IPS-20b (cell line): ENCODE results near the gene CD177.
"Not testable (repeated sequence)": the region's sequence is repeated elsewhere in the genome, so short reads cannot be mapped to it uniquely, and the experiment has no call there.

Source experiments
- H3K27ac ChIP-seq: one replicate; pipeline ENCODE4 v1.5.1; 2013; ENCODE audit warnings: low read length
- H3K27me3 ChIP-seq: 2 replicates; pipeline ENCODE4 v1.6.1; 2013; ENCODE audit warnings: mild to moderate bottlenecking, low read length, inconsistent platforms; ENCODE audit not compliant: insufficient read depth
- H3K36me3 ChIP-seq: 2 replicates; pipeline ENCODE4 v1.6.1; 2013; ENCODE audit warnings: low read depth, mild to moderate bottlenecking, inconsistent platforms, low read length, moderate library complexity; ENCODE audit not compliant: insufficient read depth
- H3K4me1 ChIP-seq: 2 replicates; pipeline ENCODE4 v1.6.1; 2013; ENCODE audit warnings: mild to moderate bottlenecking, control low read depth, inconsistent platforms, low read length, moderate library complexity; ENCODE audit not compliant: insufficient read depth
- H3K4me3 ChIP-seq: 2 replicates; pipeline ENCODE4 v1.5.1; 2013; ENCODE audit warnings: mild to moderate bottlenecking, low read length, inconsistent platforms
- H3K9ac ChIP-seq: 2 replicates; pipeline ENCODE4 v1.6.1; 2013; ENCODE audit warnings: low read depth, mild to moderate bottlenecking, inconsistent platforms, low read length, moderate library complexity
- H3K9me3 ChIP-seq: 2 replicates; pipeline ENCODE4 v1.6.1; 2013; ENCODE audit warnings: mild to moderate bottlenecking, low read depth, low read length, inconsistent platforms; ENCODE audit not compliant: insufficient read depth

The CD177 gene

DNA sequence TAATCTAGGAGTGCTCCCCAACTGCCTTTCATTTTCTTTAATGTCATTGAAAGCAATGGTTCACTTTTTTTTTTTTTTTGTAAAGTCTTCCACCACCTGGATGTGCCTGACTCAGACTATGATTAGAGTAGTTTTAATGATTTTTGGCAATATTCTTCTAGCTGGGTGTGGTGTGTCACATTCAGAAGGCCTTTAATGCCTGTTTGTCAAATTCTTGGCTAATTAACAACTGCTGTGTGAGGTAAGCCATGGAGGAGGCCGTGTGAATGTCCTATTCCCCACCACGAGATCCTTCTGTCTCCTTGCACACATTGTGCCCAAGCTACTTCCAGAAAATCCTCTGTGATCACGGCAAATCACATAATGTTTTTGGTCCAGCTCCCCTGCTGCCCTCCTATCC lies 30.3 kb downstream of the CD177 start:
- not testable (repeated sequence) for H3K27ac ChIP-seq, H3K4me3 ChIP-seq, H3K9ac ChIP-seq, H3K4me1 ChIP-seq, H3K36me3 ChIP-seq, H3K9me3 ChIP-seq, H3K27me3 ChIP-seq

DNA sequence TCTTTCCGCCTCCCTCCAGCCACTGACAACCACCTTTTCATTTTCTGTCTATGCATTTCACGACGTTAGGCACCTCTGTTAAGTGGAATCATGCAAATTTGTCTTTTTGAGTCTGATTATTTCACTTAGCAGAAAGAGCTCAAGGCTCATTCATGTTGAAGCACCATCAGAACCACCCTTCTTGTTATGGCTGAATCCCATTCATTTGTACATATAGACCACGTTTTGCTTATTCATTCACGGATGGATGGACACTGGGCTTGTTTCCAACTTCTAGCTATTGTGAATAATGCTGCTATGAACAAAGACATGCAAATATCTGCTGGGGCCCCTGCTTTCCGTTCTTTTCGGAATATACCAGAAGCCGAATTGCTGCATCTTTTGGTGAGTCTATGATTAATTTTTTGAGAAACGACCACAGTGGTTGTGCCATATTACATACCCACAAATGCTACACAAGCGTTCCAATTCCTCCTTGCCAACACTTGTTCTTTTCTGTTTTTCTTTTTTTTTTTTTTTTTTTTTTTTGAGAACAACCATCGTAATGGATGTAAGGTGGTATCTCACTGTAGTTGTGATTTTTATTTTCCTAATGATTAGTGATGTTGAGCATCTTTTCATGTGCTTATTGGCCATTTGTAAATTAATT lies 37.5 kb downstream of the CD177 start:
- H3K4me3 ChIP-seq, H3K4me1 ChIP-seq, H3K9ac ChIP-seq, H3K36me3 ChIP-seq, H3K27ac ChIP-seq, H3K9me3 ChIP-seq, H3K27me3 ChIP-seq: not testable (repeated sequence)

DNA sequence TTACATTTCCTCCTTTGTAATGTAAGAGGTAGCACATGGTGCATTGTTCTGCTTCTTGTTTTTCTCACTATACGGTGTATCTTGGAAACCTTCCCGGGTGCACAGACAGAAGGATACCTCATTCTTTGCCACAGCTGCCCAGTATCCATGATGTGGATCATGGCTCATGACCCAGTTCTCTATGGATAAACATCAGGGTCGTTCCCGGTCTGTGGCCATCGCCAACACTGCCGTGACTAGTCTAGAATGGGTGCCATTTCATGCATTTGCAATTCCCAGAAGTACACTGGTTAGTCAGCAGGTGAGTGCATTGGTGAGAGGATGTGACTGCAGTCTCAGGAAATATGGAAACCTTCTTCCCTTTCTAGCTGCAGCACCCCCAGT lies 38.1 kb downstream of the CD177 start:
- not testable (repeated sequence) for H3K27ac ChIP-seq, H3K9me3 ChIP-seq, H3K4me1 ChIP-seq, H3K27me3 ChIP-seq, H3K4me3 ChIP-seq, H3K36me3 ChIP-seq, H3K9ac ChIP-seq

DNA sequence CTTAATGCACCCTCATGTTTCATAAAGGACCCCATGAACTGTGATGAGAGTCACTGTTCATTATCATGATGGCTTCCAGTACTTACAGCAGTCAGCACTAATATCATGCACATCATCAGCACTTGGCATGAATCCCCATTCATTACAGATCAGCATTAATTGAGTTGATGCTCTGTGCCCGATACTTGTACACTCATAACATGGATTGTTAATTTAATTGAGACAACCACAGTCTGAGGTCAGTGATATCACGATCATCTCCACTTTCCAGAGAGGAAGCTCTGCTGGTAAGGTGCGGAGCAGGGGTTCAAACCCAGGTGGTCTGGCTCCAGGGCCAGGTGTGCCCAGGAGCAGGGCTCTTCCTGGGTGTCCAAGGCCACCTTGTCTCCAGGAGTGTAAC lies 40.0 kb downstream of the CD177 start:
- not testable (repeated sequence) for H3K27ac ChIP-seq, H3K4me1 ChIP-seq, H3K36me3 ChIP-seq, H3K27me3 ChIP-seq, H3K9me3 ChIP-seq, H3K9ac ChIP-seq, H3K4me3 ChIP-seq

DNA sequence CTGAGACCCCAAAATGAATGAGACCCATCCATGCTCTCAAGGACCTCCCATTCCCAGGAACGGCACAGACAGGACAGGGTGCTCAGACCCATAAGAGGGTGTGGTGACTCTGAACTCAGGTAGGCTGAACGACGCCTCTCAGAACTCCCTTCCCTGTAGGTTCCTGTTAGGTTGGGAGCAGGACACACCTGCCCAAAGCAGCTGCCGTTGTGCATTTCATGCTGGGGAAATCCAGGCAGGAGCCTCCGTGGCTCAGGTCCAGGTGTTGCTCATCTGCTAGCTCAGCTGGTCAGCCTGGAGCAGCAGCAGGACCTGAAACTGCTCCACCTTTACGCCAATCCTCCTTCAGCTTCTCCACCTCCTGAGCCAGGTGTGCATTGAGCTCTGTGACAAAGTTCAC lies 42.1 kb downstream of the CD177 start:
- no peaks in the 10 kb centered on the region for H3K9me3 ChIP-seq
- no peak overlapping the region for H3K9ac ChIP-seq
- no peak overlapping the region for H3K27ac ChIP-seq
- H3K4me3 ChIP-seq = no peak overlapping the region
- no peaks in the 10 kb centered on the region for H3K36me3 ChIP-seq
- H3K4me1 ChIP-seq = no peaks in the 10 kb centered on the region
- H3K27me3 ChIP-seq = no peaks in the 10 kb centered on the region

DNA sequence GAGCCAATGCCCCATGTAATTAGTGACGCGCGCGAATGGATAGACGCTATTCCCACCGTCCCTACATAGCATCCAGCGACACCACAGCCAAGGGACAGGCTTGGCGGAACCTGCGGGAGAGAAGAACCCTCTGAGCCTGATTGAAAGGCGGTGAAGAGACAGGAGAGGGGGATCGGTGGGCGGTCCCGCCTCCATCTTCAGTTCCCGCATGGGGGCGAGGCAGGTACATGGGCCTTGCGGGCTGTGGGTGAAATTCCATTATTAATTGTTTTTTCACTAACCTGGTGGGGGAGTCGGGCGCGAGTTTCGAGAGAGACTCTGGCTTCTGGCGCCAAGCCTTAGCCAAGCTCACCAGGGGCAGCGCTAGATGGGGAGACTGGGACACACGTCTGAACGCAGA lies 52.8 kb downstream of the CD177 start:
- Histone ChIP-seq H3K4me1 (no peaks in the 10 kb centered on the region; the same call in 1 of the 2 replicates), H3K9me3 (no peaks in the 10 kb centered on the region), H3K27me3 (no peaks in the 10 kb centered on the region), H3K4me3 (no peak overlapping the region), H3K9ac (no peak overlapping the region), H3K36me3 (no peaks in the 10 kb centered on the region), H3K27ac (no peak overlapping the region)

DNA sequence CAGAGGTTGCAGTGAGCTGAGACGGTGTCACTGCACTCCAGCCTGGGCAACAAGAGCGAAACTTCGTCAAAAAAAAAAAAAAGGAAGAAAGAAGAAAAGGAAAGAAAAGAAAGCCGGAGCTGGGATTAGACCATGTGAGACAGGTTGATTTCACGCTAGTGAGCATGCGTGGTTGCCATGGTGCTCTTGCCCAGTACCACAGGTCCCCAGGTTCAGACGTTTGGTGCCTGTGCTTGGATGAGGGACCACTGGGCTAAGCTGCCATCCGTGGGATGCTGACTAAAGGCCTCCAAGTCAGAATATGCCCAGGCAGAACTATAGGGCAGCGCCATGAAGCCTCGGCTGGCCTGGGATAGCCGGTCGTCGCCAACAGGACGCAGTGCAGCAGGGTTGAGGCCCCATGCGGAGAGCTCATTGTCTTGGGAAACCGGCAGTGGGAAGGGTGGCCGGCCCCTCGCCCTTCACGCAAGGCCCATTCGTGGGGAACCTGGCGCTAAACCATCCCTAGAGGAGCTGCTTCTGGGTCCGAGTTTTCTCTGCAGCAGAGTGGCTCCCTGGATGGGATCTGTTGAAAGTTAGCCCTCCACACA lies 54.0 kb downstream of the CD177 start:
- H3K36me3 ChIP-seq = no peaks in the 10 kb centered on the region
- H3K27ac ChIP-seq = no peak overlapping the region
- H3K27me3 ChIP-seq = no peaks in the 10 kb centered on the region
- no peak overlapping the region for H3K9ac ChIP-seq
- no peak overlapping the region for H3K4me3 ChIP-seq
- no peaks in the 10 kb centered on the region; the same call in 1 of the 2 replicates for H3K4me1 ChIP-seq
- H3K9me3 ChIP-seq = no peaks in the 10 kb centered on the region

DNA sequence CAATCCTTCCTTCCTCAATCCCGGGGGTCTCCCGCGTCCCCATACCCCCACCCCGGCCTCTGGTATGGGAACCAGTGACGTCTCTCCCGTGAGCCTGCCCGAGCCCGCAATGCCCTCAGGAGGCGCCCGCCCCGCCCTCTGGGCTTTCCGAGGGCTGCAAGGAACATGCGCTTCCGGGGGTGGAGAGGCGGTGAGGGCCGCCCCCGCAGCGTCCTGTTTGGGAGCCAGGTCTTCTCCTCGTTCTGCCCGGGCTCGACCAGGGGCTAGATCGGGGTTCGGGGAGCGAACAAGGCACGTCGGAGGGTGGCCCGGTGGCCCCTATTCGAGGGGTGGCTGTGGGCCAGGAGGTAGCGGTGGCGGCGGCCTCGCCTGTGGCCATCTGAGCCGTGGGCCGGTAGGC lies 54.6 kb downstream of the CD177 start:
- no peaks in the 10 kb centered on the region for H3K27me3 ChIP-seq
- no peaks in the 10 kb centered on the region for H3K36me3 ChIP-seq
- no peaks in the 10 kb centered on the region for H3K9me3 ChIP-seq
- no peak overlapping the region for H3K27ac ChIP-seq
- H3K4me3 ChIP-seq = no peak overlapping the region
- H3K4me1 ChIP-seq = no peaks in the 10 kb centered on the region; the same call in 1 of the 2 replicates
- no peak overlapping the region for H3K9ac ChIP-seq

DNA sequence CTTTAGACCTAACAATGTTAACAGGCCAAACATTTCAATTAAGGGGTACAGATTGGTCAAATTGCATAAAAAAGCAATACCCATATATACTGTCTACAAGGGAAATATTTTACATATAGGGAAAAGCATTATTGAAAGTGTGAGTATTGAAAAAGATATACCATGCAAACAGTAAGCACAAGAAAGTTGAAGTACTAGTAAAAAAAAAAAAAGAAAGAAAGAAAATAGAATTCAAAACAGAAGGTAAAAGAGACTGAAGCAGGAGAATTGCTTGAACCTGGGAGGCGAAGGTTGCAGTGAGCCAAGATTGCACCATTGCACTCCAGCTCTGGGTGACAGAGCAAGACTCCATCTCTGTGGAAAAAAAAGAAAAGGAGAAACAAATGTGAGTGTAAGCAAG lies 55.9 kb downstream of the CD177 start:
- H3K27me3 ChIP-seq = no peaks in the 10 kb centered on the region
- H3K4me1 ChIP-seq = no peaks in the 10 kb centered on the region; the same call in 1 of the 2 replicates
- no peak overlapping the region for H3K9ac ChIP-seq
- H3K9me3 ChIP-seq = no peaks in the 10 kb centered on the region
- H3K36me3 ChIP-seq = no peaks in the 10 kb centered on the region
- no peak overlapping the region for H3K4me3 ChIP-seq
- no peak overlapping the region for H3K27ac ChIP-seq

DNA sequence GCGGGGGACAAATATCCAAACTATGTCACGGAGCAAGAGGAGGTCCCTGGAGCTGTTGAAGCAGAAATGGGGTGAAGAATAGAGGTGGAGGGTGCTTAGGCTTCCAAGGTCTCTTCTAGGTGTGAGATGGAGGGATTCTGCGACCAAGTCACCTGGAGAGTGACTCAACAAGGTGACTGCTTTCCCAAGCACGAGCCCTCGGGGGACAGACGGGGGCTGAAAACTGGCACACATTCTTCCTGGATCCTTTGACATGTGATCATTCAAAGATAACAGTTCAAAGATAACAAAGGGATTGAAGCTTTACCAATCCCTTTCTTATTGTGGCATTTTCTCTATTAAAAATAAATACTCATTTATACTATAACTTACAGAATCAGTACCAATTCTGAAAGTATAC lies 59.0 kb downstream of the CD177 start:
- Histone ChIP-seq H3K36me3 (no peaks in the 10 kb centered on the region), H3K4me1 (no peaks in the 10 kb centered on the region; the same call in 1 of the 2 replicates), H3K9ac (no peak overlapping the region), H3K9me3 (no peaks in the 10 kb centered on the region), H3K27me3 (no peaks in the 10 kb centered on the region), H3K27ac (no peak overlapping the region), H3K4me3 (no peak overlapping the region)
